Mesenchymal stem cell (in vitro differentiated cells and primary cell): ENCODE data around the gene P2RY2. TPM values are rescaled to one million over a fixed set of nuclear protein-coding genes. Genes with fewer than 3 reads are reported as not detected.
A peak's percentile ranks its signal among the peaks of the same experiment; 100 is the strongest.

ENCODE experiments used
- DNase-seq: peaks from one replicate; pipeline ENCODE4 v3.0.0-alpha.2; 2013
- H2AFZ ChIP-seq: one replicate; pipeline ENCODE4 v1.6.1; 2013; ENCODE audit warnings: low read depth, mild to moderate bottlenecking, control low read depth, inconsistent platforms, low read length, moderate library complexity
- H2AK5ac ChIP-seq: 2 replicates; pipeline ENCODE4 v1.6.1; 2013; ENCODE audit warnings: low read length, moderate library complexity, mild to moderate bottlenecking, inconsistent platforms; ENCODE audit not compliant: severe bottlenecking
- H2BK120ac ChIP-seq: one replicate; pipeline ENCODE4 v1.6.1; 2013; ENCODE audit warnings: low read depth, mild to moderate bottlenecking, inconsistent platforms, low read length, moderate library complexity
- H2BK12ac ChIP-seq, 2 experiments: one replicate each; pipeline ENCODE4 v1.6.1; 2013; ENCODE audit warnings: inconsistent platforms in 2 of 2, low read length in 2 of 2, mild to moderate bottlenecking in 2 of 2, moderate library complexity in 2 of 2, control low read depth in 1 of 2
- H2BK15ac ChIP-seq: one replicate; pipeline ENCODE4 v1.6.1; 2013; ENCODE audit warnings: mild to moderate bottlenecking, low read depth, inconsistent platforms; ENCODE audit not compliant: poor library complexity, severe bottlenecking
- H2BK5ac ChIP-seq: 2 replicates; pipeline ENCODE4 v1.6.1; 2013; ENCODE audit warnings: low read depth, mild to moderate bottlenecking, low read length, control low read depth, inconsistent platforms; ENCODE audit not compliant: poor library complexity, severe bottlenecking
- H3K14ac ChIP-seq, 2 experiments: one replicate each; pipeline ENCODE4 v1.6.1; 2013; ENCODE audit warnings: inconsistent platforms in 2 of 2, low read length in 2 of 2, control low read depth in 1 of 2, mild to moderate bottlenecking in 1 of 2, moderate library complexity in 1 of 2
- H3K18ac ChIP-seq, 2 experiments: one replicate each; pipeline ENCODE4 v1.6.1; 2013; ENCODE audit warnings: inconsistent platforms in 2 of 2, low read length in 2 of 2, control low read depth in 1 of 2, low read depth in 1 of 2, mild to moderate bottlenecking in 1 of 2
- H3K23ac ChIP-seq, 2 experiments: one replicate each; pipeline ENCODE4 v1.6.1; 2013; ENCODE audit warnings: inconsistent platforms in 2 of 2, low read length in 2 of 2, mild to moderate bottlenecking in 2 of 2, moderate library complexity in 2 of 2, control low read depth in 1 of 2
- H3K27ac ChIP-seq: 2 replicates; pipeline ENCODE4 v1.5.1; 2013; ENCODE audit warnings: mild to moderate bottlenecking, moderate library complexity, low read length, control low read depth, inconsistent platforms; ENCODE audit not compliant: poor library complexity, severe bottlenecking
- H3K27me3 ChIP-seq, 2 experiments: 2 replicates each; pipeline versions ENCODE4 v1.6.1 to v1.7.0; 2013; ENCODE audit warnings: low read length in 2 of 2, mild to moderate bottlenecking in 2 of 2, moderate library complexity in 2 of 2, control low read depth in 1 of 2, inconsistent platforms in 1 of 2; ENCODE audit not compliant: control insufficient read depth in 1 of 2, insufficient read depth in 1 of 2
- H3K36me3 ChIP-seq, 2 experiments: 2 replicates each; pipeline versions ENCODE4 v1.6.1 to v1.7.0; 2013; ENCODE audit warnings: low read length in 2 of 2, control low read depth in 1 of 2, inconsistent platforms in 1 of 2, low read depth in 1 of 2, mild to moderate bottlenecking in 1 of 2; ENCODE audit not compliant: insufficient read depth in 2 of 2, control insufficient read depth in 1 of 2
- H3K4ac ChIP-seq, 2 experiments: one replicate each; pipeline ENCODE4 v1.6.1; 2013; ENCODE audit warnings: inconsistent platforms in 2 of 2, low read length in 2 of 2, mild to moderate bottlenecking in 2 of 2, moderate library complexity in 2 of 2, control low read depth in 1 of 2, low read depth in 1 of 2
- H3K4me1 ChIP-seq: 2 replicates; pipeline ENCODE4 v1.6.1; 2013; ENCODE audit warnings: low read depth, low read length, control low read depth; ENCODE audit not compliant: control insufficient read depth, insufficient read depth
- H3K4me2 ChIP-seq: 2 replicates; pipeline ENCODE4 v1.6.1; 2013; ENCODE audit warnings: low read length, mild to moderate bottlenecking, inconsistent platforms; ENCODE audit not compliant: poor library complexity, severe bottlenecking
- H3K4me3 ChIP-seq, 2 experiments: 2 replicates each; pipeline versions ENCODE4 v1.5.1 to v1.7.0; 2013; ENCODE audit warnings: low read length in 2 of 2, mild to moderate bottlenecking in 2 of 2, control low read depth in 1 of 2, low read depth in 1 of 2; ENCODE audit not compliant: insufficient read depth in 1 of 2
- H3K79me1 ChIP-seq: replicated peaks from 2 replicates; pipeline ENCODE4 v1.6.1; 2013; ENCODE audit warnings: mild to moderate bottlenecking, control low read depth, low read length, inconsistent platforms; ENCODE audit not compliant: poor library complexity, severe bottlenecking
- H3K9ac ChIP-seq: 2 replicates; pipeline ENCODE4 v1.7.0; 2013; ENCODE audit warnings: mild to moderate bottlenecking, low read length, moderate library complexity
- H3K9me3 ChIP-seq: 2 replicates; pipeline ENCODE4 v1.7.0; 2013; ENCODE audit warnings: mild to moderate bottlenecking, low read length; ENCODE audit not compliant: control insufficient read depth
- H4K8ac ChIP-seq: one replicate; pipeline ENCODE4 v1.6.1; 2013; ENCODE audit warnings: inconsistent platforms, mild to moderate bottlenecking, low read length, moderate library complexity
- H4K91ac ChIP-seq: one replicate; pipeline ENCODE4 v1.6.1; 2013; ENCODE audit warnings: mild to moderate bottlenecking, low read length, inconsistent platforms
- WGBS: methylation state at CpG from one replicate; pipeline ENCODE4 v1.1.7; 2013; ENCODE audit warnings: mixed read lengths; 5-methylcytosine and 5-hydroxymethylcytosine counted together
- polyA plus RNA-seq, 2 experiments: library from polyadenylated mRNA; stranded (reverse); fragments of 200-250 nt; gene quantifications; one replicate each; pipeline ENCODE4 v1.2.3, GENCODE V29; 2013

P2RY2 gene
- 0.01 TPM for polyA plus RNA-seq (2013, experiment 1 of 2)
- polyA plus RNA-seq (2013, experiment 2 of 2) = 0.03 TPM

DNA sequence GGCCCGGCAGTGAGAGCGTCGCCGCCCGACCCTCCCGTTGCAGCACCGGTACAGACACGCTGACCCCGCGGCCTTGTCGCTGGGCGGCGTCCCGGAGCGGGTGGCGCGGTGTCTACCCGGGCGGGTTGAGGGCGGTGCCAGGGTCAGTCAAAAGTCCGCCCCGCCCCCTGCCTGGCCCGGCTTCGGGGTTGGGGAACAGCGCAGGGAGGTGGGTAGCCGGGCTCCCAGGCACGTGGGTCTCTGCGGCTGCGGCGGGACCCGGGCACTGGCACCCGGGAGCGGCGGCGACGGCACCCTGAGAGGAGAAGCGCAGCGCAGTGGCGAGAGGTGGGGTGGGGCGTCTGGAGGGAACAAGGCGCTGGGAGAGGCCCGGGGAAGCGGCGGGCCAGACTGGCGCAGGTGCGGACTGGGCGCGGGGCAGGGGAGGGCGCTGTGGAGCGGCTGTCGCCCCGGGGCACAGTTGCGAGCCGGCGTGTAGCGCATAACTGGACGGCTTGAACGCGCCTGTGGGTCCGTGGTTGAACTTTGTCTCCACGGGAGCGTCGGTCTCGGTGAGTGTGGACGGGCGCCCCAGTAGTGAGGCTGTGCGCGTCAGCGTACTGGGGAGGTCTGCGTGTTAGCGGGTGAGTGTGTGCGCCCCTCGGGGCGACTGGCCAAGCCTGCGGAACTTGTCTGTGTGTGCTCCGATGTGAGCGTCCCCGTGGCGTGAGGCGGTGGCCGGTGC is at the start of gene P2RY2:
P2RY2 (plus strand) TSS at position 176 of the 724 bp plus-strand sequence. CDS start 15,879 bp downstream, outside the sequence.
- Histone ChIP-seq H3K4ac (no peak within 1 kb of the TSS), H3K9me3 (no peaks in the 10 kb centered on the region), H2AK5ac (no peak within 1 kb of the TSS), H2BK120ac (no peak within 1 kb of the TSS), H4K8ac (peak within 1 kb of the TSS; percentile 50), H3K18ac (peak within 1 kb of the TSS in 1 of 2 experiments; percentile 9), H3K14ac (no peak within 1 kb of the TSS), H3K36me3 (no peaks in the 10 kb centered on the region), H2AFZ (peak within 1 kb of the TSS; percentile 74), H2BK15ac (no peak within 1 kb of the TSS), H3K79me1 (no peaks in the 10 kb centered on the region), H3K4me3 (peak within 1 kb of the TSS; percentile 50 to 75), H3K9ac (peak within 1 kb of the TSS; percentile 18), H3K4me1 (peaks cover 15% of the 10 kb centered on the region), H2BK12ac (no peak within 1 kb of the TSS), H2BK5ac (no peak within 1 kb of the TSS), H4K91ac (peak within 1 kb of the TSS; percentile 14), H3K4me2 (peak within 1 kb of the TSS; percentile 89), H3K23ac (peak within 1 kb of the TSS in 1 of 2 experiments; percentile 16), H3K27me3 (peaks cover 17 to 49% of the 10 kb centered on the region in 2 experiments), H3K27ac (no peak within 1 kb of the TSS)
- peak; percentile 41 for DNase-seq
- WGBS = under 1% methylated on average over 56 of the region's 81 CpGs

DNA sequence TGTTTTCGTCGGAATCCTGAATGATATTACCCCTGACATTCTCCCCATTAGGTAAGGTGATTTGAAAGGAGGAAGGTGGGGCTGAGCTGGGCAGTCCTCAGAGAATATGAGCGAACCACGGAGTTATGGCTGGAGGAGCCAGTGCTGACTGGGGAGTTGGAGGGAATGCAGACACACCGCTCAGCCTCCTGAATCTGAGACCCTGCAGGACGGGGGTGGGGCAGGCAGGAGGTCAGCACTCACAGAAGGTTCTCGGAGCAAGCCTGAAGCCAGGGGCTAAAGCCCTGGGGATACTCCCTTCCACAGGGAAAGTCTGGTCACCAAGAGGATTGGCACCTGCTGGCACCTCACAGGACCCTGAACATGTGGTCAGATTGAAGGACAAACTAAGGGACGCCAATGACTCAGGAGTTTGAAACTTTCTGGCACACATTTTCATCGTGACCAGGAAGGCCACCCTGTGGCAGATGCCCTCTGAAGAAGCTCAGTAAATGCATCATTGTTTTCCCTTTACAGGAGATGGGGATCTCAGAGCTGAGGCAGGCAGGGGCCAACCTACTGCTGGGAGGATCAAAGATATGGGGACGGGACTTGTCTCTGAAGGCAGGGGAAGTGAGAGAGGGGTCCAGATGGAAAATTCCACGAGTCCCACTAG is 49.0 kb upstream of the P2RY2 start:
- H2AFZ ChIP-seq = no peak overlapping the region
- no peaks in the 10 kb centered on the region for H3K36me3 ChIP-seq
- no peak overlapping the region for H3K4ac ChIP-seq
- H3K4me1 ChIP-seq = peaks cover 2% of the 10 kb centered on the region
- no peak overlapping the region for H2BK12ac ChIP-seq
- peaks cover 0 to 3% of the 10 kb centered on the region in 2 experiments for H3K27me3 ChIP-seq
- no peak overlapping the region for H3K27ac ChIP-seq
- H4K91ac ChIP-seq = no peak overlapping the region
- no peak overlapping the region for H3K4me3 ChIP-seq
- no peak overlapping the region for H3K9ac ChIP-seq
- 63% methylated on average over 9 of the region's 11 CpGs for WGBS
- no peak overlapping the region for H3K4me2 ChIP-seq
- H2BK15ac ChIP-seq = no peak overlapping the region
- H3K79me1 ChIP-seq = no peaks in the 10 kb centered on the region
- H4K8ac ChIP-seq = no peak overlapping the region
- no peak for DNase-seq
- no peak overlapping the region for H3K23ac ChIP-seq
- H2BK5ac ChIP-seq = no peak overlapping the region
- no peak overlapping the region for H3K18ac ChIP-seq
- H3K14ac ChIP-seq = no peak overlapping the region
- H3K9me3 ChIP-seq = no peaks in the 10 kb centered on the region
- H2BK120ac ChIP-seq = no peak overlapping the region
- H2AK5ac ChIP-seq = no peak overlapping the region

- Histone ChIP-seq H3K18ac (no peak overlapping the region), H2BK12ac (no peak overlapping the region), H3K14ac (no peak overlapping the region), H4K91ac (no peak overlapping the region), H3K79me1 (no peaks in the 10 kb centered on the region), H3K4me3 (no peak overlapping the region), H2BK120ac (no peak overlapping the region), H3K4ac (no peak overlapping the region), H3K27me3 (peaks cover 0 to 3% of the 10 kb centered on the region in 2 experiments), H3K4me2 (no peak overlapping the region), H2AK5ac (no peak overlapping the region), H4K8ac (no peak overlapping the region), H2AFZ (no peak overlapping the region), H3K4me1 (peaks cover 2% of the 10 kb centered on the region), H3K9me3 (no peaks in the 10 kb centered on the region), H3K27ac (no peak overlapping the region), H3K9ac (no peak overlapping the region), H2BK5ac (no peak overlapping the region), H3K23ac (no peak overlapping the region), H3K36me3 (no peaks in the 10 kb centered on the region), H2BK15ac (no peak overlapping the region)
- DNase-seq = no peak
- WGBS = 61% methylated on average over 2 of the region's 2 CpGs
Observed at GRCh38 chr11:73170140-73170539, 47.9 kb upstream of the P2RY2 start.

- Histone ChIP-seq H2BK5ac (no peak overlapping the region), H2BK15ac (no peak overlapping the region), H3K79me1 (no peaks in the 10 kb centered on the region), H3K23ac (no peak overlapping the region), H3K4ac (no peak overlapping the region), H3K9ac (no peak overlapping the region), H3K18ac (no peak overlapping the region), H3K4me1 (peaks cover 2% of the 10 kb centered on the region), H3K36me3 (no peaks in the 10 kb centered on the region), H2BK120ac (no peak overlapping the region), H2AK5ac (no peak overlapping the region), H3K4me2 (no peak overlapping the region), H3K4me3 (no peak overlapping the region), H3K27me3 (peaks cover 0 to 3% of the 10 kb centered on the region in 2 experiments), H3K9me3 (no peaks in the 10 kb centered on the region), H2AFZ (no peak overlapping the region), H4K8ac (no peak overlapping the region), H3K14ac (no peak overlapping the region), H3K27ac (no peak overlapping the region), H4K91ac (no peak overlapping the region), H2BK12ac (no peak overlapping the region)
- WGBS = 82% methylated on average over 8 of the region's 8 CpGs
- DNase-seq = no peak
Observed at GRCh38 chr11:73171436-73172161, 46.5 kb upstream of the P2RY2 start.
